GM12872 (cell line): ENCODE data around the gene TNK1.

Experiments
- TF ChIP-seq, protein P1 (sequence below): IDR thresholded peaks from 3 replicates; pipeline ENCODE4 v1.5.1; 2011; ENCODE audit warnings: low read depth, mild to moderate bottlenecking, low read length, moderate library complexity; ENCODE audit not compliant: insufficient read depth

Gene TNK1

DNA sequence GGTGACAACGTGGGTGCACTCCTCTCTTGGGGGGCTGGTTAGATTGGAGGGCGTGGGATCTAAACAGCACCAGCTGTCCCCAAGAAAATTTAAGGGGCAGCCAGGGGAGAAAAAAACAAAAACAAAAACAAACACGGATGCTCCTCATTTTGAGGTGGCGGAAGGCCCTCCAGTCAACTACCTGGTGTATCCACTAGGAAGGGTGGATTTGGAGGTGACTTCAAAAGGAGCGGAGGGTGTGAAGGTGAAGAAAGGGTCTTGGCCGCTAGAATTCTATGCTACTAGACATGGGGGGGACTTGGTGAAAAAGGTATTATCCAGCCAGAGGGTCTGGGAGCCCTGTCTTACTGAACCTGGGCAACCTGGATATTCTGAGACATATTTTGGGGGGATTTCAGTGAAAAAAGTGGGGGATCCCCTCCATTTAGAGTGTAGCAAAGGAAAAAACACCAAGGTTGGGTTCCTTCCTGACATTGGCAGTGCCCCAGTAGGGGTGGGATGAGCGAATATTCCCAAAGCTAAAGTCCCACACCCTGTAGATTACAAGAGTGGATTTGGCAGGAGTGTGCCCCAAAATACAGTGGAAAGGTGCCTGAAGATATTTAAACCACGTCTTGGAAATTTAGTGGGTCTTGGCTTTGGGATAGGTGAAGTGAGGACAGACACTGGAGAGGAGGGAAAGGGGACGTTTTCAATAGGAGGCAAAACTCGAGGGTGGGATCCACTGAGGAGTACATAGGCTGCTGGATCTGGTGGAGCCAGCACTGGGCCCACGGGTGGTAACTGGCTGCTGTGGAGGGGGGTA, 58.0 kb downstream of the TNK1 start:
- TF ChIP-seq, protein P1, sequence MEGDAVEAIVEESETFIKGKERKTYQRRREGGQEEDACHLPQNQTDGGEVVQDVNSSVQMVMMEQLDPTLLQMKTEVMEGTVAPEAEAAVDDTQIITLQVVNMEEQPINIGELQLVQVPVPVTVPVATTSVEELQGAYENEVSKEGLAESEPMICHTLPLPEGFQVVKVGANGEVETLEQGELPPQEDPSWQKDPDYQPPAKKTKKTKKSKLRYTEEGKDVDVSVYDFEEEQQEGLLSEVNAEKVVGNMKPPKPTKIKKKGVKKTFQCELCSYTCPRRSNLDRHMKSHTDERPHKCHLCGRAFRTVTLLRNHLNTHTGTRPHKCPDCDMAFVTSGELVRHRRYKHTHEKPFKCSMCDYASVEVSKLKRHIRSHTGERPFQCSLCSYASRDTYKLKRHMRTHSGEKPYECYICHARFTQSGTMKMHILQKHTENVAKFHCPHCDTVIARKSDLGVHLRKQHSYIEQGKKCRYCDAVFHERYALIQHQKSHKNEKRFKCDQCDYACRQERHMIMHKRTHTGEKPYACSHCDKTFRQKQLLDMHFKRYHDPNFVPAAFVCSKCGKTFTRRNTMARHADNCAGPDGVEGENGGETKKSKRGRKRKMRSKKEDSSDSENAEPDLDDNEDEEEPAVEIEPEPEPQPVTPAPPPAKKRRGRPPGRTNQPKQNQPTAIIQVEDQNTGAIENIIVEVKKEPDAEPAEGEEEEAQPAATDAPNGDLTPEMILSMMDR: no peak
